Fibroblast of villous mesenchyme (primary cell): ENCODE measurements around the gene PRKN. TPM values are rescaled to one million over a fixed set of nuclear protein-coding genes. Genes with fewer than 3 reads are reported as not detected.

ENCODE experiments used
- DNase-seq: peaks from one replicate; pipeline ENCODE4 v3.0.0-alpha.2; 2010; ENCODE audit warnings: low read depth
- H3K4me3 ChIP-seq: 2 replicates; pipeline ENCODE4 v1.5.1; 2011; ENCODE audit warnings: low read depth, mild to moderate bottlenecking, low read length
- total RNA-seq: library from RNA; depleted of rRNA; stranded (reverse); fragments of >200 nt; gene quantifications from 2 replicates; pipeline ENCODE4 v1.2.3, GENCODE V29; 2012
- TF ChIP-seq, protein P1 (sequence below): IDR thresholded peaks from 2 replicates; pipeline ENCODE4 v1.5.1; 2012; ENCODE audit warnings: low read depth, mild to moderate bottlenecking, low read length; ENCODE audit not compliant: insufficient read depth

Gene PRKN
- total RNA-seq, 1 donor = 2.2 TPM

DNA sequence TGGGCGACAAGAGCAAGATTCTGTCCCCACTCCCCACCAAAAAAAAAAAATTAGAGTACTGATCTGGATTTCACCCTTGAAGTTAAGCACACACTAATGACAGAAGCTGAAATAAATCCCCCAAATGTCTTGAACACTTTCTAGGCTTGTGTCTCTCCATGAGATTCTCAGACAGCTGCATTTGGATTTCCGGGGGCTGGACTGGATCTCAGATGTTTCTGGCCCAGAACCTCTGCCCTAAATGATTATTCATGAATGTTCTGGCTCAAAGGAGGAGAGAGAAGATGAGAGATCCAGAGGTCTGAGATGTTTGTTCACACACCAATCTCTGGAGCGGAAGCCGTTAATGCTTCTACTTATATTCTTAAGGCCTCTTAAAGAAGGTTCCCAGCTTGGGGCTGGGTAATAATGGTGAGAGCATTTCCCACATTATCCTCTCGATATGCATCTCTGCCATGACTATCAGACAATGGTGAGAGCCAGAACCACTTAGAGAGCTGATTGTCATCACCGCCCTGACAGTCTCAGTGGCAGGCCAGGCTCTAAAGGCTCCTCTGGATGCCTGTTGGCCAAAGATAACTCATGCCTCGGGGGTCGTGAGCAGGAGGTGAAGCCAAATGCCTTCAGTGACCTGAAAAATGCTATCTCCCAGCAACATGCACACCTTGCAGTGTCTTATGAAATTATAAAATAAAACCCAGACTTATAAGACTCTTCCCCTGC is 1325.8 kb downstream of the PRKN start:
- no peak overlapping the region for H3K4me3 ChIP-seq
- DNase-seq = no peak
- TF ChIP-seq, protein P1, sequence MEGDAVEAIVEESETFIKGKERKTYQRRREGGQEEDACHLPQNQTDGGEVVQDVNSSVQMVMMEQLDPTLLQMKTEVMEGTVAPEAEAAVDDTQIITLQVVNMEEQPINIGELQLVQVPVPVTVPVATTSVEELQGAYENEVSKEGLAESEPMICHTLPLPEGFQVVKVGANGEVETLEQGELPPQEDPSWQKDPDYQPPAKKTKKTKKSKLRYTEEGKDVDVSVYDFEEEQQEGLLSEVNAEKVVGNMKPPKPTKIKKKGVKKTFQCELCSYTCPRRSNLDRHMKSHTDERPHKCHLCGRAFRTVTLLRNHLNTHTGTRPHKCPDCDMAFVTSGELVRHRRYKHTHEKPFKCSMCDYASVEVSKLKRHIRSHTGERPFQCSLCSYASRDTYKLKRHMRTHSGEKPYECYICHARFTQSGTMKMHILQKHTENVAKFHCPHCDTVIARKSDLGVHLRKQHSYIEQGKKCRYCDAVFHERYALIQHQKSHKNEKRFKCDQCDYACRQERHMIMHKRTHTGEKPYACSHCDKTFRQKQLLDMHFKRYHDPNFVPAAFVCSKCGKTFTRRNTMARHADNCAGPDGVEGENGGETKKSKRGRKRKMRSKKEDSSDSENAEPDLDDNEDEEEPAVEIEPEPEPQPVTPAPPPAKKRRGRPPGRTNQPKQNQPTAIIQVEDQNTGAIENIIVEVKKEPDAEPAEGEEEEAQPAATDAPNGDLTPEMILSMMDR = no peak

DNA sequence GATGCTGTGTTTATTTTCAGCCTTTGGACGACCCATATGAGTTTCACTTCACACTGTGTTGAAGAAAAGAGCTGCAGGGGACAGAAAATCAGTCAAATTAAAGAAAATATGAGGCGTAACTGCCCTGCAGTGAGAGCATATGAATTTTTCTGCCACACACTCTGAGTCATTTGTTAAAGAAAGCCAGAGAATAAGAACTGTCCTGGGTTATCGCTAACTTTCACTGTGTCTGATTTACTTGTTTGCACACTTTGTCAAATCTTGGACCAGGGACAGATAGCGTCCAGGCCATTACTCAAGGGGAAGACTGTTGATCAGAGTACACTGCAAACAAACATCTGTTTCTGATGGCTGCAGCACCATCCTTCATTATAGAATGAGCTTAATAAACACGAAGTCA is 1326.9 kb downstream of the PRKN start:
- no peak for DNase-seq
- TF ChIP-seq, protein P1 = no peak
- H3K4me3 ChIP-seq = no peak overlapping the region

DNA sequence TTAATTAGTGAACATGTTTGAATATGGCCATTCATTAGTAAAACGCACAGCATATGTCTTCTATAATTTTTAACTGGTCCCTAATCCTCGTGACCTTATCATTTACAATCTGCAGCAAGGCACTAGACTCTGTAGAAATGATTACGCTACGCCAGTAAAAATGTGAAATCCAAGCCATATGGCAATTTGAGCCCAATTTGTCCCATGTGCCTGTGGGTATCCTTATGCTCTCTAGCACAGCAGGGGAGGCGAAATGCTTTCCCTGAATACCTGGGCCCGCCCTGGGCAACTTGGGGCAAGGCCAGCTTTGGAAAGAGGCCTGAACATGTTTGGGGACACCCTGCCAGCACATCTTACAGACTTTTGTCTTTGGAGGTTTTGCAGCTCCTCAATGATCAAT is 1331.0 kb downstream of the PRKN start:
- DNase-seq = no peak
- no peak overlapping the region for H3K4me3 ChIP-seq
- TF ChIP-seq, protein P1 = no peak

DNA sequence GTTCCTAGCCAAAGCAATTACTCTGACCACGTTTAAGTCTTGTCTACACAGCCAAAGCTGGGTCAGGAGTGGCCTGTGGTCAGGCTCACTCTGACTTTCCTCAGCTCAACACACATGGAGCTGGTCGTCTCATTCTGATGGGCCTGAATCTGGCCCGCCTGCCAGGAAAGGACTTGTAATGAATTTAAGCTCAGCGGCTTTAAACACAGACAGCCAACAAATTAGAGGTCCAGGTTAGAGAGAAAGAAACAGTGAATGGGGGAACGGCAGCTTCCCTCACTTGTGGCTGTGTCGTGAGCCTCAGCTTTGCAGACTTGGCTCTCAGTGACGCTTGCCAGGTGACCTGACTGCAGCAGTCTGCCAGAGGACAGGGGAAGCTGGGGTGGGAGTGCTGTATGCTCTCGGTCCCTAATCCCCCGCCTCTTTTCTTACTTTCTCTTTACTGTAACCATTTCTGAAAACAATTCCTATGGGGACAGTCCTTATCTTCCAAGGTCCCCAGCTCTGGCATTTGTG is 1331.8 kb downstream of the PRKN start:
- no peak for DNase-seq
- TF ChIP-seq, protein P1 = no peak
- no peak overlapping the region for H3K4me3 ChIP-seq

DNA sequence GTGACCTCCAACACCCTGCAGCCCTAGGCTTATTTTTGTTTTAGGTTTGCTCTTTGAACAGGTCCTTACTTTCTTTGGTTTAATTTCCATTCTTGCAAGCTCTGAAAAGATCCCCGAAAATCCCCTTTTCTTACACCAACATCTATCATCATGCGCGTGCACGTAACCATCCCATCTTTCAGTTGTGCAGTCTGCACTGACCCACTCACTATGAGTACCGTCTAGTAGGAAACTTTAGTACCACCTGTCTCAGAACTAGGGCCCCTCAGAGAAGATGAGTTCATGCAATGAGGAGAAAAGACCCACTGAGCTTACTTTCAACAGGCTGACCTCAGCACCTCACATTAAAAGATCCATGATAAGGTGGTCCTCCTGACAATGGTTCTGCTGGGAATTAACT is 1333.1 kb downstream of the PRKN start:
- DNase-seq = no peak
- H3K4me3 ChIP-seq = no peak overlapping the region
- TF ChIP-seq, protein P1 = no peak

DNA sequence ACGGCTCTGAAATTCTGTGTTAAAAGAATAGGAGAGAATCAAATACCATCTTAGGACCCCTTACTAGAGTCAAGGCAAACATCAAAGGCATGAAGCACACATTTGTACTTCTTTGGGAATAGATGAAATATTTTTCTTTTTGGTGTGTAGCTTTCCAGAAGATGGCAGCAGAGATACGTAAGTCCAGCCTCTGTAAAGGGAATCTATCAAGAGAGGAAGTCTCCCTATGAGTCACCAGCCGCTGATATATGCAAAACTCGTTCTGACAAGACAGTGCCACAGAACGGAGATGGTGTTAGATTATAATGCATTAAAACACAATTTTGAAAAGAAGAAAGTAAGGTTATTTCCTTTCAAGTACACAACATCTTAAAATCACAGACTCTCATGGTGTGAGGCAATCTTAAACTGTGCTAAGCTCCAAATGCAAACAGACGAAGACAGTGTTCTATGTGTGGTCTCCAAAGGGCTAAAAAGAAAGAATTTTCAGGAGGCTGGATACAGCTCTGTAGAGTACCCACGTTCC is 1333.7 kb downstream of the PRKN start:
- H3K4me3 ChIP-seq = no peak overlapping the region
- TF ChIP-seq, protein P1 = peak; percentile 58
- peak; percentile 87 for DNase-seq
